ENCODE data around the gene GSX2.

The GSX2 gene

GRCh38 chr4:54067166-54067565 is 32.8 kb upstream of the GSX2 start:
- no peaks in the 10 kb centered on the region for H3K9me3 Mint-ChIP-seq
- no peak overlapping the region for H3K4me3 Mint-ChIP-seq
- DNase-seq, result no peak

GRCh38 chr4:54073271-54073880 is 26.6 kb upstream of the GSX2 start:
- Mint-ChIP-seq H3K27me3 (ENCODE audit: low read depth, poor library complexity) (peaks cover 16% of the 10 kb centered on the region), H3K27ac (no peak overlapping the region), H3K36me3 (ENCODE audit: low read depth) (no peaks in the 10 kb centered on the region), H3K9me3 (no peaks in the 10 kb centered on the region), H3K4me3 (no peak overlapping the region), H3K4me1 (peaks cover 5% of the 10 kb centered on the region)
- no peak for DNase-seq
- no peak for TF ChIP-seq CTCF (IDR thresholded peaks at IDR 0.05)

More at GRCh38 chr4:54067166-54067565, 32.8 kb upstream of the GSX2 start:
- Mint-ChIP-seq H3K27ac (no peak overlapping the region), H3K4me1 (peaks cover 43% of the 10 kb centered on the region), H3K27me3 (ENCODE audit: low read depth, poor library complexity) (peaks cover 20% of the 10 kb centered on the region), H3K36me3 (ENCODE audit: low read depth) (no peaks in the 10 kb centered on the region)
- TF ChIP-seq CTCF (IDR thresholded peaks at IDR 0.05), result no peak

GRCh38 chr4:54074381-54074780 is 25.6 kb upstream of the GSX2 start:
- H3K4me3 Mint-ChIP-seq, result no peak overlapping the region
- peaks cover 5% of the 10 kb centered on the region for H3K4me1 Mint-ChIP-seq
- DNase-seq, result no peak
- H3K36me3 Mint-ChIP-seq (ENCODE audit: low read depth), result no peaks in the 10 kb centered on the region
- H3K9me3 Mint-ChIP-seq, result no peaks in the 10 kb centered on the region
- TF ChIP-seq CTCF (IDR thresholded peaks at IDR 0.05), result no peak
- no peak overlapping the region for H3K27ac Mint-ChIP-seq
- H3K27me3 Mint-ChIP-seq (ENCODE audit: low read depth, poor library complexity), result peaks cover 15% of the 10 kb centered on the region

- no peaks in the 10 kb centered on the region for H3K36me3 Mint-ChIP-seq (ENCODE audit: low read depth)
- DNase-seq, result no peak
- H3K27me3 Mint-ChIP-seq (ENCODE audit: low read depth, poor library complexity), result peaks cover 14% of the 10 kb centered on the region
- no peaks in the 10 kb centered on the region for H3K9me3 Mint-ChIP-seq
- no peaks in the 10 kb centered on the region for H3K4me1 Mint-ChIP-seq
- TF ChIP-seq CTCF (IDR thresholded peaks at IDR 0.05), result no peak
- H3K4me3 Mint-ChIP-seq, result no peak overlapping the region
- H3K27ac Mint-ChIP-seq, result no peak overlapping the region
Observed at GRCh38 chr4:54076673-54077072, 23.3 kb upstream of the GSX2 start.

GRCh38 chr4:54077812-54078211 is 22.2 kb upstream of the GSX2 start:
- Mint-ChIP-seq H3K4me3 (no peak overlapping the region), H3K27me3 (ENCODE audit: low read depth, poor library complexity) (peaks cover 18% of the 10 kb centered on the region), H3K9me3 (no peaks in the 10 kb centered on the region), H3K27ac (no peak overlapping the region), H3K4me1 (no peaks in the 10 kb centered on the region), H3K36me3 (ENCODE audit: low read depth) (no peaks in the 10 kb centered on the region)
- DNase-seq, result no peak
- TF ChIP-seq CTCF (IDR thresholded peaks at IDR 0.05), result no peak

- H3K27ac Mint-ChIP-seq, result no peak overlapping the region
Observed at GRCh38 chr4:54082168-54082567, 17.8 kb upstream of the GSX2 start.

More at GRCh38 chr4:54082168-54082567, 17.8 kb upstream of the GSX2 start:
- no peaks in the 10 kb centered on the region for H3K9me3 Mint-ChIP-seq
- no peak for TF ChIP-seq CTCF (IDR thresholded peaks at IDR 0.05)
- DNase-seq, result no peak
- H3K4me1 Mint-ChIP-seq, result no peaks in the 10 kb centered on the region
- H3K27me3 Mint-ChIP-seq (ENCODE audit: low read depth, poor library complexity), result peaks cover 28% of the 10 kb centered on the region
- no peak overlapping the region for H3K4me3 Mint-ChIP-seq
- H3K36me3 Mint-ChIP-seq (ENCODE audit: low read depth), result no peaks in the 10 kb centered on the region
